ENCODE data around the gene PTGIR. TPM values are rescaled to one million over a fixed set of nuclear protein-coding genes. Genes with fewer than 3 reads are reported as not detected.

The PTGIR gene
- total RNA-seq, 1 donor from 2014 or later = 218 TPM

GRCh38 chr19:46608178-46608577, 16.7 kb downstream of the PTGIR start:
- Mint-ChIP-seq H3K4me1 (ENCODE audit: low read depth) (peaks cover 44% of the 10 kb centered on the region), H3K36me3 (ENCODE audit: low read depth) (peaks cover 81% of the 10 kb centered on the region)
- intact Hi-C loops (cut with micrococcal nuclease) = no loop called here

DNA sequence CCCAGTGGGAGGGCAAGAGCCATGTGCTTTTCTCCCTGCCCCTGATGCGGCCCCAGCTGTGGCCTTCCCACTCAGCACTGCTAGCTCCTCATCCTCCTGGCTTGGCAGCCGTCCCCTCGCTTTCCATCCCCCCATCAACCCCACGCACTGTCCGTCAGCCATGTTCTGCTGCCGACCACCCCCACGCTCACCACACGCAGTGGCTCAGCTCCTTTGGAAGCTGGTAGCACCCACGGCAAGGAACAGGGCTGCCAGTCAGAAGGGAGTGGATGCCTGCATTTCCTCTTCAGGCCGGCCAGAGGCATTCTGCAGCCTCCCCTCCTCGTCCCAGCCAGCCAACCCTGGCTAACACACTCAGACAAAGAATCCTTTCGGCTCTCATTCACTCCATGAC, 17.4 kb downstream of the PTGIR start:
- Mint-ChIP-seq H3K36me3 (ENCODE audit: low read depth) (peaks cover 83% of the 10 kb centered on the region), H3K27ac (no peak overlapping the region), H3K4me3 (ENCODE audit: low read depth) (no peak overlapping the region), H3K27me3 (ENCODE audit: low read depth) (no peaks in the 10 kb centered on the region), H3K4me1 (ENCODE audit: low read depth) (peaks cover 43% of the 10 kb centered on the region), H3K9me3 (no peaks in the 10 kb centered on the region)
- intact Hi-C loops (cut with micrococcal nuclease) = no loop called here
- no peak for DNase-seq (ENCODE audit: low spot score)

More at GRCh38 chr19:46608178-46608577, 16.7 kb downstream of the PTGIR start:
- H3K27ac Mint-ChIP-seq = no peak overlapping the region
- no peak for DNase-seq (ENCODE audit: low spot score)
- H3K9me3 Mint-ChIP-seq = no peaks in the 10 kb centered on the region
- no peak overlapping the region for H3K4me3 Mint-ChIP-seq (ENCODE audit: low read depth)
- no peaks in the 10 kb centered on the region for H3K27me3 Mint-ChIP-seq (ENCODE audit: low read depth)

DNA sequence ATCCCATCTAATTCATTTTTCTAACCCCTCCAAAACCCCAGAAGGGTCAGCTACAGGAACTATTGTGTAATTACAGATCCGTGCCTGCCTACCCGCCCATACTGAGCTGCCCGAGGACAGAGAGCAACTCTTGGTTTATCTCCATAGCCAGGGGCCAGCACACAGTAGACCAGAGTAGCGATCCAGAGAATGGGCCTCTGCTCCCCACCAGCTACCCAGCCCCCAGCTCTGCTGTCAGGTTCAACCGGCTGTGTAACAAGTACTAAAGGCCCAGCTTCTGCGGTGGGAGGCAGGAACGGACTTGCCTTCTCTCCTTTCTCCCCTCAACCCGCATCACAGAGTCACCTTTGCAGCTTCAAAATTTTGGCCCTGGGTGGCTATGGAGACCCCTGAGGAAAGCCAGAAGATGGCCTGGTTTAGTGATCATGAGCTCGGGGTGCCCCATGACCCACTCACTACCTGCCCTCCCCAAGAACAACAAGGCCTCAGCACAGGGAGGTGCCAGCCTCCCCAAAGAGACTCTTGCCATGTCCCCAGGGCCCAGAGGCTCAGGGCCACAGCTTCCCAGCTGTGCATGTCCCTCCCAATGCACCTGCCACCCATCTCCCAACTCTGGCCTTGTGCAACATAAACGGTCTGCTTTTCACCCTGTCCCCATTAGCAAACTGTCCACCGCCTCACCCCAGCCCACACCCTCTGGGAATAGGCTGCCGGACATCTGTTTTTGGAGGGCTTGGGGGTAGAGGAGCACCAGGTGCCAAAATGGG, 18.0 kb downstream of the PTGIR start:
- Mint-ChIP-seq H3K4me3 (ENCODE audit: low read depth) (peak overlapping the region; percentile 6), H3K27ac (peak overlapping the region; percentile 22), H3K27me3 (ENCODE audit: low read depth) (no peaks in the 10 kb centered on the region), H3K9me3 (no peaks in the 10 kb centered on the region), H3K36me3 (ENCODE audit: low read depth) (peaks cover 88% of the 10 kb centered on the region), H3K4me1 (ENCODE audit: low read depth) (peaks cover 37% of the 10 kb centered on the region)
- intact Hi-C loops (cut with micrococcal nuclease) = no loop called here
- no peak for DNase-seq (ENCODE audit: low spot score)

DNA sequence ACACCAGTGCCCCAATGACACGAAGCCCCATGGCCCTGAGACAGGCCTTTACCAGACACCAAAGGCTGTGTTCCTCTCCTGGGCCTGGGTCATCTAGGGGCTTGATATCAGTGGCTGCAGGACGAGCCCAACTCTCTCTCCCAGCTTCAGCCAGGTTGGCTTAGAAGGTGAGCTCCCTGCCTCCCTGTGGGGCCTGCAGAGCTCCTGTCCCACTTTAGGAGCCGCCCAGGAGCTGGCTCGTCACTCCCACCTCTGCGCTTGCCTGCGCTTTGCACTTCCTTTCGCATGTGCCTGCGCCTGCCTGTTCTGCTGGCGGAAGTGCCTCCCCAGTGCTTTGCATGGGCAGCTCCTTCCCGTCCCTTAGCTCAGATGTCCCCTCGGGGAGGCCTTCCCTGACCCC, 18.9 kb downstream of the PTGIR start:
- Mint-ChIP-seq H3K4me1 (ENCODE audit: low read depth) (peaks cover 28% of the 10 kb centered on the region), H3K36me3 (ENCODE audit: low read depth) (peaks cover 85% of the 10 kb centered on the region), H3K9me3 (no peaks in the 10 kb centered on the region), H3K27ac (peak overlapping the region; percentile 5), H3K4me3 (ENCODE audit: low read depth) (no peak overlapping the region), H3K27me3 (ENCODE audit: low read depth) (no peaks in the 10 kb centered on the region)
- no peak for DNase-seq (ENCODE audit: low spot score)
- intact Hi-C loops (cut with micrococcal nuclease) = no loop called here

DNA sequence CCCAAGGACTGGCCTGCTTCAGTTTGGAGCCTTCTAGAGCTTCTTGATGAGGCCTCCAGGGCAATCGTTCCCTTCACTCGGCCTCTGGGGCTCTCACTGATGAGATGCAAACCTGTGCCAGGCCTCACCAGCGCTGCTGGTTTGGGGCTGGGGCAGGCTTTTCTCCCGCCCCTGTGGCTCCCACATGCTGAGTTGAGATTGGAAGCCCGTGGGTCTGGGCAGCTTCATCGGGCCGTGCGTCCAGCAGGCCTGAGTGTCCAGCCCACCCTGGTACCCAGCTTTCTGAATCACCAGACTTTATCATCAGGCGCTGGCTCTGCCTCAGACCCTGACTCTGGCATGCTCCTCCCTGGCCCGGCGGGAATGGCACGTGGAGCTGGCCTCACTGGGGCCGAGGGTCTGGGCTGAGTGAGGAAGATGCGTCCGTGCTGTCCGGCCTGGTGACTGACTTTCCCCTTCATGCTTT, 19.5 kb downstream of the PTGIR start:
- no peak for DNase-seq (ENCODE audit: low spot score)
- Mint-ChIP-seq H3K27ac (no peak overlapping the region), H3K36me3 (ENCODE audit: low read depth) (peaks cover 80% of the 10 kb centered on the region), H3K4me3 (ENCODE audit: low read depth) (no peak overlapping the region), H3K27me3 (ENCODE audit: low read depth) (no peaks in the 10 kb centered on the region), H3K4me1 (ENCODE audit: low read depth) (peaks cover 22% of the 10 kb centered on the region), H3K9me3 (no peaks in the 10 kb centered on the region)
- intact Hi-C loops (cut with micrococcal nuclease) = no loop called here

GRCh38 chr19:46604781-46605355, 20.0 kb downstream of the PTGIR start:
- H3K27me3 Mint-ChIP-seq (ENCODE audit: low read depth) = no peaks in the 10 kb centered on the region
- H3K4me1 Mint-ChIP-seq (ENCODE audit: low read depth) = peaks cover 25% of the 10 kb centered on the region
- H3K27ac Mint-ChIP-seq = no peak overlapping the region
- no peak for DNase-seq (ENCODE audit: low spot score)
- no peak overlapping the region for H3K4me3 Mint-ChIP-seq (ENCODE audit: low read depth)
- H3K9me3 Mint-ChIP-seq = no peaks in the 10 kb centered on the region
- H3K36me3 Mint-ChIP-seq (ENCODE audit: low read depth) = peaks cover 75% of the 10 kb centered on the region
- intact Hi-C loops (cut with micrococcal nuclease) = loop anchor here (5.0 kb wide), 1 partner anchor 182 kb away; the partner anchor contains the start of gene SLC1A5

- Mint-ChIP-seq H3K4me3 (ENCODE audit: low read depth) (peak overlapping the region; percentile 93), H3K27ac (peak overlapping the region; percentile 100), H3K27me3 (ENCODE audit: low read depth) (no peaks in the 10 kb centered on the region), H3K36me3 (ENCODE audit: low read depth) (peaks cover 68% of the 10 kb centered on the region), H3K9me3 (peaks cover 4% of the 10 kb centered on the region), H3K4me1 (ENCODE audit: low read depth) (peaks cover 22% of the 10 kb centered on the region)
- DNase-seq (ENCODE audit: low spot score) = no peak
- intact Hi-C loops (cut with micrococcal nuclease) = loop anchor here (1.0 to 5.0 kb wide), 4 partner anchors 8 to 184 kb away; partner anchors contain the start of genes PRKD2 and SLC1A5
Observed at GRCh38 chr19:46603752-46604231, 21.1 kb downstream of the PTGIR start.

DNA sequence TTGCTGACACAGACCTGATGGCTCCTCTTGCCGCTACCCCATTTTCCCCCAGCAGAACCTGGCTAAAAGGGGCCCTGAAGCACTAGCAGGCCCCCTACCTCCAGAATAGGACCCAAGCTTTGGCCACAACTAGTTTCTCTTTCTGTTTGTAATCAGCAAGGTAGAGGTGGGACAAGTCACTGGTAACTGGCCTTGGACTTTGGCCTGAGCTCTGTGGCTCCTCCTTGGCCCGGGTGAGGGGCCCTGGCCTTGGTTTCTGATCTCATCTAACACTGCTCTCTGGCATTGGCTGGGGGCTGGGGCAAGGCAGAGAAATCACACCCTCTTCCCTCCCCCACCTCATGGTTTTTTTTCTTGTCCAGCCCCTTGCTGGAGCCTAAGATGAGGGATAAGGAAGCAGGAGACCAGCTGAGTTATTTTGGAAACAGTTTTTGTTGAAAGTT, 21.7 kb downstream of the PTGIR start:
- peak overlapping the region; percentile 93 for H3K4me3 Mint-ChIP-seq (ENCODE audit: low read depth)
- peaks cover 22% of the 10 kb centered on the region for H3K4me1 Mint-ChIP-seq (ENCODE audit: low read depth)
- peaks cover 3% of the 10 kb centered on the region for H3K27me3 Mint-ChIP-seq (ENCODE audit: low read depth)
- DNase-seq (ENCODE audit: low spot score) = no peak
- H3K36me3 Mint-ChIP-seq (ENCODE audit: low read depth) = peaks cover 69% of the 10 kb centered on the region
- intact Hi-C loops (cut with micrococcal nuclease) = loop anchor here (1.0 to 5.0 kb wide), 4 partner anchors 8 to 184 kb away; partner anchors contain the start of genes PRKD2 and SLC1A5
- H3K9me3 Mint-ChIP-seq = peaks cover 10% of the 10 kb centered on the region
- H3K27ac Mint-ChIP-seq = peak overlapping the region; percentile 100

DNA sequence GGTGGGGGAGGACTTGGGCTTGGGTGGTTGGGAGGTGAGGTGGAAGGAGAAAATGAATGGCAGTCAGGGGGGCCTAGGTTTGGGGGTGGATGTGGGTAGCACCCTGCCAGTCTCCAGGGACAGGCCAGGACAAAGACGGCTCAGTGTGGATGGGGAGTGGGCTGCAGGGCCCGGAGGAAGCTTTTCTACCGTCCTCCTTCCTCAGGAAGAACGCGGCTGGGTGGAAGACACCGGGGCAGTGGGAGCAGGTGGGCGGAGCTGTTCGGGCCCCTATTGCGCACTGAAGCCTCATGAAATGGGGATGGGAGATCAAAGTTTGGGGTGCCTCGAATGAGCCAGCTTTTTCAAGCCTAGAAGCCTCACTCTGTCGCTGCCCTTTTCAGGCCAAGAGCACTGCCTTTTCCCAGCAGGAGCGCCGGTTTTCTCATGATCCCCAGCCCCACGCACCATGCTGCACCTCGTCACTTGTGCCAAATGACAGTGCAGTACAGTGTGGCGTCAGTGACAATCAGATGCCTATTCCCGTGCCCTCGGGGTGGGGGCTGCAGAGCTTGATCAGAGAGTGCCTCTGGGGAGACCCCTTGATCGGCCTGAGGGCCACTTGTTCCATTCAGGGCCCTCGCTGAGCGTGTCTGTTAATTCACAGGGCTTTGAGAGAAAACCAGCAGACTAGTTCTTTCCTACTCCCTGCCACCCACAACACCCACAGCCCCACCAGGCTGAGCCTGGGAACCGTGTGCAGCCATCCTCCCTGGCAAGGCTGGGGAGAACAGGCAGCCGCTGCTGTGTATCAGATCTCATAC, 22.3 kb downstream of the PTGIR start:
- peaks cover 22% of the 10 kb centered on the region for H3K4me1 Mint-ChIP-seq (ENCODE audit: low read depth)

GRCh38 chr19:46601318-46602224, 23.3 kb downstream of the PTGIR start, which contains the start of gene CALM3:
TSS of gene CALM3 (plus strand) at chr19:46601330. CDS start at chr19:46601435, 105 bp downstream.
- H3K27me3 Mint-ChIP-seq (ENCODE audit: low read depth) = peaks cover 5% of the 10 kb centered on the region
- DNase-seq (ENCODE audit: low spot score) = no peak
- H3K9me3 Mint-ChIP-seq = peaks cover 19% of the 10 kb centered on the region
- H3K4me1 Mint-ChIP-seq (ENCODE audit: low read depth) = peaks cover 24% of the 10 kb centered on the region
- H3K4me3 Mint-ChIP-seq (ENCODE audit: low read depth) = peak within 1 kb of the TSS; percentile 93
- peak within 1 kb of the TSS; percentile 100 for H3K27ac Mint-ChIP-seq
- H3K36me3 Mint-ChIP-seq (ENCODE audit: low read depth) = peaks cover 58% of the 10 kb centered on the region
- intact Hi-C loops (cut with micrococcal nuclease) = loop anchor here (2.0 to 5.0 kb wide), 5 partner anchors 15 to 259 kb away; partner anchors contain the start of genes ARHGAP35, FKRP, PRKD2 and SLC1A5

More for the DNA sequence above, 22.3 kb downstream of the PTGIR start:
- H3K4me3 Mint-ChIP-seq (ENCODE audit: low read depth) = peak overlapping the region; percentile 93
- peaks cover 16% of the 10 kb centered on the region for H3K9me3 Mint-ChIP-seq
- peak overlapping the region; percentile 100 for H3K27ac Mint-ChIP-seq
- H3K36me3 Mint-ChIP-seq (ENCODE audit: low read depth) = peaks cover 68% of the 10 kb centered on the region
- DNase-seq (ENCODE audit: low spot score) = no peak
- intact Hi-C loops (cut with micrococcal nuclease) = loop anchor here (1.0 to 5.0 kb wide), 4 partner anchors 9 to 185 kb away; partner anchors contain the start of genes PRKD2 and SLC1A5
- H3K27me3 Mint-ChIP-seq (ENCODE audit: low read depth) = peaks cover 5% of the 10 kb centered on the region

Data from activated T-helper 2 cell treated with anti-CD3 and anti-CD28 coated beads, Interferon-gamma antibody, Interleukin-2, Interleukin-4, amounts not matched to agents 10 μg/mL and 5 μg/mL and 100 μg/mL, durations not matched to agents 14 hours and 24 hours and 36 hours (primary cell).